ENCODE data around the gene ATP8B4. TPM values are rescaled to one million over a fixed set of nuclear protein-coding genes. Genes with fewer than 3 reads are reported as not detected.

Gene ATP8B4
- total and polyA plus RNA-seq, 4 donors, result 0.20 to 43.9 (median 10.8) TPM

GRCh38 chr15:49877873-49878521 is 241.0 kb downstream of the ATP8B4 start:
- Histone ChIP-seq H3K9me3 (ENCODE audit: control insufficient read depth, low read length) (no peaks in the 10 kb centered on the region), H3K4me1 (ENCODE audit: control insufficient read depth in 1 of 2, insufficient read depth in 2 of 2, low read length in 2 of 2) (peaks cover 5 to 11% of the 10 kb centered on the region in 2 donors), H3K36me3 (ENCODE audit: control insufficient read depth in 1 of 2, insufficient read depth in 2 of 2, low read length in 1 of 2) (no peaks in the 10 kb centered on the region), H3K4me3 (ENCODE audit: low read length in 2 of 2) (no peak overlapping the region), H3K27me3 (ENCODE audit: control insufficient read depth in 1 of 2, insufficient read depth in 2 of 2, low read length in 1 of 2) (no peaks in the 10 kb centered on the region), H3K27ac (ENCODE audit: low read depth in 1 of 2, low read length in 2 of 2) (peak overlapping the region; percentile 77 to 100)
- intact Hi-C loops (cut with DNase I), result no loop called here
- ATAC-seq (ENCODE audit: low FRiP score) (peak; percentile 84), DNase-seq (peak in 1 of 2 donors; percentile 55)
- WGBS, 2 donors, result 7 to 10% methylated on average over 5 of the region's 5 CpGs

GRCh38 chr15:49877117-49877872 is 241.7 kb downstream of the ATP8B4 start:
- 19 to 30% methylated on average over 7 of the region's 7 CpGs for WGBS, 2 donors
- Histone ChIP-seq H3K4me3 (ENCODE audit: low read length in 2 of 2) (no peak overlapping the region), H3K4me1 (ENCODE audit: control insufficient read depth in 1 of 2, insufficient read depth in 2 of 2, low read length in 2 of 2) (peaks cover 5 to 11% of the 10 kb centered on the region in 2 donors), H3K27ac (ENCODE audit: low read depth in 1 of 2, low read length in 2 of 2) (peak overlapping the region; percentile 77 to 99), H3K9me3 (ENCODE audit: control insufficient read depth, low read length) (no peaks in the 10 kb centered on the region), H3K36me3 (ENCODE audit: control insufficient read depth in 1 of 2, insufficient read depth in 2 of 2, low read length in 1 of 2) (no peaks in the 10 kb centered on the region), H3K27me3 (ENCODE audit: control insufficient read depth in 1 of 2, insufficient read depth in 2 of 2, low read length in 1 of 2) (no peaks in the 10 kb centered on the region)
- peak; percentile 71 for ATAC-seq (ENCODE audit: low FRiP score)
- no peak for DNase-seq
- intact Hi-C loops (cut with DNase I), result no loop called here

- 47 to 50% methylated on average over 5 of the region's 5 CpGs for WGBS, 2 donors
- Histone ChIP-seq H3K27me3 (ENCODE audit: control insufficient read depth in 1 of 2, insufficient read depth in 2 of 2, low read length in 1 of 2) (no peaks in the 10 kb centered on the region), H3K4me1 (ENCODE audit: control insufficient read depth in 1 of 2, insufficient read depth in 2 of 2, low read length in 2 of 2) (peaks cover 5 to 11% of the 10 kb centered on the region in 2 donors), H3K4me3 (ENCODE audit: low read length in 2 of 2) (no peak overlapping the region), H3K27ac (ENCODE audit: low read depth in 1 of 2, low read length in 2 of 2) (peak overlapping the region; percentile 77 to 99), H3K36me3 (ENCODE audit: control insufficient read depth in 1 of 2, insufficient read depth in 2 of 2, low read length in 1 of 2) (no peaks in the 10 kb centered on the region), H3K9me3 (ENCODE audit: control insufficient read depth, low read length) (no peaks in the 10 kb centered on the region)
- peak; percentile 75 for ATAC-seq (ENCODE audit: low FRiP score)
- DNase-seq, result no peak
- intact Hi-C loops (cut with DNase I), result no loop called here
Measured at GRCh38 chr15:49876401-49877038, 242.5 kb downstream of the ATP8B4 start.

GRCh38 chr15:49875392-49875791 is 243.6 kb downstream of the ATP8B4 start:
- H3K4me3 ChIP-seq (ENCODE audit: low read length in 2 of 2), result no peak overlapping the region
- no peaks in the 10 kb centered on the region for H3K36me3 ChIP-seq (ENCODE audit: control insufficient read depth in 1 of 2, insufficient read depth in 2 of 2, low read length in 1 of 2)
- intact Hi-C loops (cut with DNase I), result no loop called here
- WGBS, 2 donors, result 97 to 100% methylated on average over 2 of the region's 2 CpGs
- DNase-seq (no peak), ATAC-seq (ENCODE audit: low FRiP score) (no peak)
- no peak overlapping the region for H3K27ac ChIP-seq (ENCODE audit: low read depth in 1 of 2, low read length in 2 of 2)
- peaks cover 5 to 11% of the 10 kb centered on the region in 2 donors for H3K4me1 ChIP-seq (ENCODE audit: control insufficient read depth in 1 of 2, insufficient read depth in 2 of 2, low read length in 2 of 2)
- no peaks in the 10 kb centered on the region for H3K27me3 ChIP-seq (ENCODE audit: control insufficient read depth in 1 of 2, insufficient read depth in 2 of 2, low read length in 1 of 2)
- H3K9me3 ChIP-seq (ENCODE audit: control insufficient read depth, low read length), result no peaks in the 10 kb centered on the region

- Histone ChIP-seq H3K27me3 (ENCODE audit: control insufficient read depth in 1 of 2, insufficient read depth in 2 of 2, low read length in 1 of 2) (no peaks in the 10 kb centered on the region), H3K9me3 (ENCODE audit: control insufficient read depth, low read length) (no peaks in the 10 kb centered on the region), H3K4me3 (ENCODE audit: low read length in 2 of 2) (no peak overlapping the region), H3K4me1 (ENCODE audit: control insufficient read depth in 1 of 2, insufficient read depth in 2 of 2, low read length in 2 of 2) (no peaks in the 10 kb centered on the region), H3K27ac (ENCODE audit: low read depth in 1 of 2, low read length in 2 of 2) (no peak overlapping the region), H3K36me3 (ENCODE audit: control insufficient read depth in 1 of 2, insufficient read depth in 2 of 2, low read length in 1 of 2) (no peaks in the 10 kb centered on the region)
- intact Hi-C loops (cut with DNase I), result no loop called here
- DNase-seq (no peak), ATAC-seq (ENCODE audit: low FRiP score) (no peak)
Measured at GRCh38 chr15:49870472-49870871, 248.6 kb downstream of the ATP8B4 start.

- no peak overlapping the region for H3K4me3 ChIP-seq (ENCODE audit: low read length in 2 of 2)
- H3K36me3 ChIP-seq (ENCODE audit: control insufficient read depth in 1 of 2, insufficient read depth in 2 of 2, low read length in 1 of 2), result no peaks in the 10 kb centered on the region
- intact Hi-C loops (cut with DNase I), result no loop called here
- DNase-seq (no peak), ATAC-seq (ENCODE audit: low FRiP score) (no peak)
- H3K27ac ChIP-seq (ENCODE audit: low read depth in 1 of 2, low read length in 2 of 2), result no peak overlapping the region
- no peaks in the 10 kb centered on the region for H3K27me3 ChIP-seq (ENCODE audit: control insufficient read depth in 1 of 2, insufficient read depth in 2 of 2, low read length in 1 of 2)
- peaks cover 0 to 2% of the 10 kb centered on the region in 2 donors for H3K4me1 ChIP-seq (ENCODE audit: control insufficient read depth in 1 of 2, insufficient read depth in 2 of 2, low read length in 2 of 2)
- H3K9me3 ChIP-seq (ENCODE audit: control insufficient read depth, low read length), result no peaks in the 10 kb centered on the region
Measured at GRCh38 chr15:49868348-49868747, 250.7 kb downstream of the ATP8B4 start.

GRCh38 chr15:49865925-49866757 is 252.9 kb downstream of the ATP8B4 start:
- no peak overlapping the region for H3K27ac ChIP-seq (ENCODE audit: low read depth in 1 of 2, low read length in 2 of 2)
- intact Hi-C loops (cut with DNase I), result no loop called here
- H3K9me3 ChIP-seq (ENCODE audit: control insufficient read depth, low read length), result no peaks in the 10 kb centered on the region
- peaks cover 0 to 3% of the 10 kb centered on the region in 2 donors for H3K4me1 ChIP-seq (ENCODE audit: control insufficient read depth in 1 of 2, insufficient read depth in 2 of 2, low read length in 2 of 2)
- no peak for ATAC-seq (ENCODE audit: low FRiP score)
- DNase-seq, result no peak
- H3K4me3 ChIP-seq (ENCODE audit: low read length in 2 of 2), result no peak overlapping the region
- no peaks in the 10 kb centered on the region for H3K27me3 ChIP-seq (ENCODE audit: control insufficient read depth in 1 of 2, insufficient read depth in 2 of 2, low read length in 1 of 2)
- H3K36me3 ChIP-seq (ENCODE audit: control insufficient read depth in 1 of 2, insufficient read depth in 2 of 2, low read length in 1 of 2), result no peaks in the 10 kb centered on the region
- WGBS, 2 donors, result 84 to 92% methylated on average over 10 of the region's 10 CpGs

- ATAC-seq (ENCODE audit: low FRiP score) (no peak), DNase-seq (no peak)
- H3K9me3 ChIP-seq (ENCODE audit: control insufficient read depth, low read length), result no peaks in the 10 kb centered on the region
- intact Hi-C loops (cut with DNase I), result no loop called here
- H3K27me3 ChIP-seq (ENCODE audit: control insufficient read depth in 1 of 2, insufficient read depth in 2 of 2, low read length in 1 of 2), result no peaks in the 10 kb centered on the region
- H3K27ac ChIP-seq (ENCODE audit: low read depth in 1 of 2, low read length in 2 of 2), result no peak overlapping the region
- no peak overlapping the region for H3K4me3 ChIP-seq (ENCODE audit: low read length in 2 of 2)
- no peaks in the 10 kb centered on the region for H3K36me3 ChIP-seq (ENCODE audit: control insufficient read depth in 1 of 2, insufficient read depth in 2 of 2, low read length in 1 of 2)
- WGBS, 2 donors, result 86 to 89% methylated on average over 2 of the region's 2 CpGs
- H3K4me1 ChIP-seq (ENCODE audit: control insufficient read depth in 1 of 2, insufficient read depth in 2 of 2, low read length in 2 of 2), result peaks cover 0 to 3% of the 10 kb centered on the region in 2 donors
Measured at GRCh38 chr15:49864251-49864650, 254.8 kb downstream of the ATP8B4 start.
